Endothelial cell of umbilical vein (primary cell): Measurements from ENCODE around the gene ZBTB40. TPM values are rescaled to one million over a fixed set of nuclear protein-coding genes. Genes with fewer than 3 reads are reported as not detected.

Experiments
- BruUV-seq: library from RNA; stranded (reverse); fragments of 400-500 nt; replicated peaks from 2 replicates; lab custom pipeline; 2021; lab: Mats Ljungman, UMichigan
- CTCF ChIA-PET: fragments of 300-600, 350-600 bp; sonication (Branson Sonifier 250); formaldehyde crosslinking; loops from one replicate; lab custom pipeline; 2021; ENCODE audit warnings: antibody characterized with exemption, inconsistent platforms; lab: Charles Lee
- POLR2A ChIA-PET: fragments of 300-600, 350-600 bp; sonication (Branson Sonifier 250); formaldehyde crosslinking; loops from one replicate; lab custom pipeline; 2021; ENCODE audit warnings: antibody characterized with exemption, inconsistent platforms; lab: Charles Lee
- DNase-seq: peaks from one replicate; pipeline ENCODE4 v3.0.0-alpha.2; 2011; ENCODE audit warnings: low read depth, low spot score
- FAIRE-seq: peaks from 2 replicates; lab custom pipeline; 2011; peaks lifted over from hg19 to GRCh38; lab: Jason Lieb, UNC
- H2AFZ ChIP-seq: 2 replicates; pipeline ENCODE4 v1.6.0; 2012; ENCODE audit warnings: low read depth, low read length, control low read depth, inconsistent platforms
- H3K27ac ChIP-seq: 2 replicates; pipeline ENCODE4 v1.5.1; 2011; ENCODE audit warnings: low read depth, mild to moderate bottlenecking, control low read depth, low read length, moderate library complexity; ENCODE audit not compliant: insufficient read depth
- H3K27me3 ChIP-seq, 2 experiments: 2 replicates each; pipeline versions ENCODE4 v1.6.0 to v1.6.1; 2011; ENCODE audit warnings: low read length in 2 of 2, mixed read lengths in 1 of 2; ENCODE audit not compliant: control insufficient read depth in 2 of 2, insufficient read depth in 2 of 2
- H3K36me3 ChIP-seq, 2 experiments: 2 replicates in 1 of 2; 3 replicates in 1 of 2; pipeline ENCODE4 v1.5.1; 2011; ENCODE audit warnings: low read length in 2 of 2, mild to moderate bottlenecking in 1 of 2, moderate library complexity in 1 of 2; ENCODE audit not compliant: control insufficient read depth in 2 of 2, insufficient read depth in 2 of 2; ENCODE audit errors: extremely low read depth in 1 of 2
- H3K4me1 ChIP-seq: 3 replicates; pipeline ENCODE4 v1.5.1; 2011; ENCODE audit warnings: mild to moderate bottlenecking, low read length; ENCODE audit not compliant: control insufficient read depth, insufficient read depth; ENCODE audit errors: extremely low read depth
- H3K4me2 ChIP-seq: 2 replicates; pipeline ENCODE4 v1.6.1; 2011; ENCODE audit warnings: low read length, control low read depth, mixed read lengths; ENCODE audit not compliant: insufficient read depth
- H3K4me3 ChIP-seq, 3 experiments: fragments of 200-600 bp in 1 of 3; sonication (generic), shearing (Covaris generic) in 1 of 3; replicated peaks in 1 of 3; 2 replicates each; pipeline ENCODE4 v1.5.1; 2011 to 2016; ENCODE audit warnings: control low read depth in 3 of 3, low read length in 3 of 3, mild to moderate bottlenecking in 2 of 3, inconsistent platforms in 1 of 3, low read depth in 1 of 3, moderate library complexity in 1 of 3; ENCODE audit not compliant: insufficient read depth in 1 of 3
- H3K79me2 ChIP-seq: 2 replicates; pipeline ENCODE4 v1.6.0; 2012; ENCODE audit warnings: low read length, inconsistent platforms; ENCODE audit not compliant: control insufficient read depth, insufficient read depth
- H3K9ac ChIP-seq: replicated peaks from 2 replicates; pipeline ENCODE3; 2011; ENCODE audit warnings: low read length, control low read depth; ENCODE audit not compliant: insufficient read depth; ENCODE audit errors: extremely low read depth
- H3K9me1 ChIP-seq: replicated peaks from 3 replicates; pipeline ENCODE4 v1.6.0; 2011; ENCODE audit warnings: mild to moderate bottlenecking, low read length; ENCODE audit not compliant: control insufficient read depth, insufficient read depth; ENCODE audit errors: extremely low read depth
- H3K9me3 ChIP-seq: replicated peaks from 2 replicates; pipeline ENCODE4 v1.5.1; 2012; ENCODE audit warnings: low read length, inconsistent platforms; ENCODE audit not compliant: control insufficient read depth, insufficient read depth
- H4K20me1 ChIP-seq: replicated peaks from 2 replicates; pipeline ENCODE3; 2011; ENCODE audit warnings: mild to moderate bottlenecking, low read length; ENCODE audit not compliant: control insufficient read depth, insufficient read depth; ENCODE audit errors: extremely low read depth
- CTCF ChIP-seq, 2 donors: IDR thresholded peaks; 1 replicate in 1 of 2; 2 replicates in 1 of 2; pipeline ENCODE4 v1.5.1; 2011; ENCODE audit warnings: low read length in 2 of 2, mild to moderate bottlenecking in 2 of 2, moderate library complexity in 2 of 2, control low read depth in 1 of 2, inconsistent platforms in 1 of 2, low read depth in 1 of 2; ENCODE audit not compliant: insufficient read depth in 1 of 2; ENCODE audit errors: extremely low read depth in 1 of 2
- EZH2 ChIP-seq: IDR thresholded peaks from 2 replicates; pipeline ENCODE4 v1.6.1; 2012; ENCODE audit warnings: borderline replicate concordance, low read depth, mild to moderate bottlenecking, moderate library complexity, low read length, inconsistent platforms; ENCODE audit not compliant: severe bottlenecking
- FOS ChIP-seq: IDR thresholded peaks from 2 replicates; pipeline ENCODE4 v1.6.1; 2011; ENCODE audit warnings: mild to moderate bottlenecking, low read length, moderate library complexity, borderline replicate concordance; ENCODE audit not compliant: insufficient read depth
- GATA2 ChIP-seq: IDR thresholded peaks from 2 replicates; pipeline ENCODE4 v1.7.0; 2011; ENCODE audit warnings: low read depth, mild to moderate bottlenecking, moderate library complexity, mixed read lengths, low read length; ENCODE audit not compliant: insufficient read length, insufficient read depth
- JUN ChIP-seq: IDR thresholded peaks from 2 replicates; pipeline ENCODE4 v1.6.1; 2011; ENCODE audit warnings: borderline replicate concordance, low read depth; ENCODE audit not compliant: insufficient read length, insufficient read depth
- MAX ChIP-seq: IDR thresholded peaks from 2 replicates; pipeline ENCODE4 v1.6.1; 2011; ENCODE audit not compliant: insufficient read depth, insufficient read length
- MYC ChIP-seq: IDR thresholded peaks from one replicate; pipeline ENCODE4 v1.6.1; 2011; ENCODE audit warnings: mild to moderate bottlenecking, low read depth, low read length
- POLR2A ChIP-seq: IDR thresholded peaks from 2 replicates; pipeline ENCODE4 v1.6.1; 2012; ENCODE audit warnings: low read depth, mild to moderate bottlenecking, control low read depth, low read length
- POLR2AphosphoS5 ChIP-seq: IDR thresholded peaks from 2 replicates; pipeline ENCODE4 v1.6.1; 2012; ENCODE audit warnings: low read depth, mild to moderate bottlenecking, control low read depth, low read length, moderate library complexity; ENCODE audit not compliant: insufficient read depth
- dilution Hi-C: fragments of 300-500 bp; cut with MboI; formaldehyde crosslinking; loops from one replicate; pipeline ENCODE4 v1.15.0; 2019; ENCODE audit warnings: low sequenced_read_pairs; ENCODE audit not compliant: extremely low pct_ligation_motif_present
- intact Hi-C: fragments of 100-400 bp; cut with micrococcal nuclease; formaldehyde crosslinking; loops from one replicate; pipeline ENCODE4 v1.10.0; 2022
- polyA plus RNA-seq, 4 experiments: library from polyadenylated mRNA; depleted of rRNA in 3 of 4; stranded (reverse) in 3 of 4; unstranded in 1 of 4; fragments of >200 nt; gene quantifications; 2 replicates each; pipeline versions ENCODE4 v1.2.1 to v1.2.3, GENCODE V29; 2011 to 2012; ENCODE audit warnings: missing spikeins in 1 of 4
- total RNA-seq: library from RNA; stranded (reverse); gene quantifications from 2 replicates; pipeline ENCODE4 v1.2.3, GENCODE V29; 2021

The ZBTB40 gene
- total and polyA plus RNA-seq, 2 donors (not counting 3 experiments of a cell fraction or from before 2014, with no cell fraction given), result 12.3 to 21.3 TPM

GRCh38 chr1:22434717-22435116 is 16.9 kb upstream of the ZBTB40 start:
- H3K36me3 ChIP-seq, result no peaks in the 10 kb centered on the region
- H3K9me1 ChIP-seq, result no peaks in the 10 kb centered on the region
- no peaks in the 10 kb centered on the region for H3K79me2 ChIP-seq
- BruUV-seq, result no TSS peak
- FAIRE-seq (no peak), DNase-seq (no peak)
- H3K27ac ChIP-seq, result no peak overlapping the region
- POLR2A ChIA-PET, result no interaction called here
- intact Hi-C loops, result no loop called here
- CTCF ChIA-PET, result interaction anchor here (1.2 kb wide), 1 partner anchor 18 kb away, joined by 6 read pairs; no protein-coding TSS in a partner anchor
- H3K4me3 ChIP-seq, result no peak overlapping the region
- dilution Hi-C loops, result no loop called here
- no peak for TF ChIP-seq JUN
- TF ChIP-seq EZH2, result no peak
- no peak for TF ChIP-seq CTCF (IDR thresholded peaks at IDR 0.05; ENCODE audit: extremely low read depth in 1 of 2, insufficient read depth in 1 of 2, low read depth in 1 of 2, low read length in 2 of 2)
- no peak for TF ChIP-seq MYC
- TF ChIP-seq MAX, result no peak
- TF ChIP-seq FOS, result no peak
- no peak for TF ChIP-seq GATA2
- no peak for TF ChIP-seq POLR2AphosphoS5
- no peak for TF ChIP-seq POLR2A
- no peak overlapping the region for H2AFZ ChIP-seq
- H3K4me2 ChIP-seq, result no peak overlapping the region
- no peak overlapping the region for H3K9ac ChIP-seq
- H3K9me3 ChIP-seq, result no peaks in the 10 kb centered on the region
- H3K27me3 ChIP-seq, result peaks cover 0 to 6% of the 10 kb centered on the region in 2 experiments
- H4K20me1 ChIP-seq, result no peaks in the 10 kb centered on the region
- no peaks in the 10 kb centered on the region for H3K4me1 ChIP-seq
